HEK293 (cell line): ENCODE data around the gene TMEM222.

Experiments
- AEBP2 ChIP-seq: fragments of 450-650 bp; formaldehyde crosslinking; IDR thresholded peaks from 2 replicates; pipeline ENCODE4 v1.5.1; 2016; ENCODE audit warnings: missing biosample characterization, missing genetic modification characterization, borderline replicate concordance
- ATF2 ChIP-seq: fragments of 450-650 bp; formaldehyde crosslinking; IDR thresholded peaks from 2 replicates; pipeline ENCODE4 v1.5.1; 2016; ENCODE audit warnings: missing biosample characterization, missing genetic modification characterization, low read depth
- CTCF ChIP-seq: fragments of 450-650 bp; formaldehyde crosslinking; IDR thresholded peaks from 2 replicates; pipeline ENCODE4 v1.5.1; 2016; ENCODE audit warnings: missing biosample characterization, missing genetic modification characterization
- KLF7 ChIP-seq: fragments of 450-650 bp; formaldehyde crosslinking; IDR thresholded peaks from 2 replicates; pipeline ENCODE4 v1.5.1; 2016; ENCODE audit warnings: missing biosample characterization, missing genetic modification characterization, borderline replicate concordance
- MYNN ChIP-seq: fragments of 450-650 bp; formaldehyde crosslinking; IDR thresholded peaks from 2 replicates; pipeline ENCODE4 v1.5.1; 2016; ENCODE audit warnings: missing biosample characterization, missing genetic modification characterization, borderline replicate concordance
- SP3 ChIP-seq: fragments of 450-650 bp; formaldehyde crosslinking; IDR thresholded peaks from 2 replicates; pipeline ENCODE4 v1.5.1; 2016; ENCODE audit warnings: missing biosample characterization, missing genetic modification characterization
- TCF7L2 ChIP-seq: IDR thresholded peaks from 2 replicates; pipeline ENCODE4 v1.6.1; 2011; ENCODE audit warnings: low read depth, mild to moderate bottlenecking, inconsistent platforms, low read length, moderate library complexity, borderline replicate concordance
- YY1 ChIP-seq: fragments of 450-650 bp; formaldehyde crosslinking; IDR thresholded peaks from 2 replicates; pipeline ENCODE4 v1.5.1; 2018; ENCODE audit warnings: missing biosample characterization, missing genetic modification characterization
- ZBTB1 ChIP-seq: fragments of 450-650 bp; formaldehyde crosslinking; IDR thresholded peaks from 2 replicates; pipeline ENCODE4 v1.5.1; 2016; ENCODE audit warnings: missing biosample characterization, missing genetic modification characterization
- ZBTB6 ChIP-seq: fragments of 450-650 bp; formaldehyde crosslinking; IDR thresholded peaks from 2 replicates; pipeline ENCODE4 v1.5.1; 2017; ENCODE audit warnings: missing biosample characterization, missing genetic modification characterization
- ZNF112 ChIP-seq: fragments of 450-650 bp; formaldehyde crosslinking; IDR thresholded peaks from 2 replicates; pipeline ENCODE4 v1.5.0; 2017; ENCODE audit warnings: missing biosample characterization, missing genetic modification characterization
- ZNF114 ChIP-seq: fragments of 450-650 bp; formaldehyde crosslinking; IDR thresholded peaks from 2 replicates; pipeline ENCODE4 v1.5.0; 2017; ENCODE audit warnings: missing biosample characterization, missing genetic modification characterization
- ZNF280C ChIP-seq: fragments of 450-650 bp; formaldehyde crosslinking; IDR thresholded peaks from 2 replicates; pipeline ENCODE4 v1.5.1; 2016; ENCODE audit warnings: missing biosample characterization, missing genetic modification characterization
- ZNF302 ChIP-seq: fragments of 450-650 bp; formaldehyde crosslinking; IDR thresholded peaks from 2 replicates; pipeline ENCODE4 v1.5.1; 2016; ENCODE audit warnings: missing biosample characterization, missing genetic modification characterization, low read depth
- ZNF350 ChIP-seq: fragments of 450-650 bp; formaldehyde crosslinking; IDR thresholded peaks from 2 replicates; pipeline ENCODE4 v1.5.0; 2017; ENCODE audit warnings: missing biosample characterization, mild to moderate bottlenecking, missing genetic modification characterization
- ZNF423 ChIP-seq: fragments of 450-650 bp; formaldehyde crosslinking; IDR thresholded peaks from 2 replicates; pipeline ENCODE4 v1.5.1; 2016; ENCODE audit warnings: missing biosample characterization, missing genetic modification characterization
- ZNF473 ChIP-seq: fragments of 450-650 bp; formaldehyde crosslinking; IDR thresholded peaks from 2 replicates; pipeline ENCODE4 v1.5.1; 2017; ENCODE audit warnings: missing biosample characterization, missing genetic modification characterization
- ZNF530 ChIP-seq: fragments of 450-650 bp; formaldehyde crosslinking; IDR thresholded peaks from 2 replicates; pipeline ENCODE4 v1.5.1; 2016; ENCODE audit warnings: low read depth, missing biosample characterization, missing genetic modification characterization
- ZNF639 ChIP-seq: fragments of 450-650 bp; formaldehyde crosslinking; IDR thresholded peaks from 2 replicates; pipeline ENCODE4 v1.5.1; 2016; ENCODE audit warnings: missing biosample characterization, missing genetic modification characterization
- ZNF701 ChIP-seq: fragments of 450-650 bp; formaldehyde crosslinking; IDR thresholded peaks from 2 replicates; pipeline ENCODE4 v1.5.1; 2016; ENCODE audit warnings: missing biosample characterization, missing genetic modification characterization
- ZNF704 ChIP-seq: fragments of 450-650 bp; formaldehyde crosslinking; IDR thresholded peaks from 2 replicates; pipeline ENCODE4 v1.5.1; 2016; ENCODE audit warnings: missing biosample characterization, missing genetic modification characterization
- ZNF76 ChIP-seq: fragments of 450-650 bp; formaldehyde crosslinking; IDR thresholded peaks from 2 replicates; pipeline ENCODE4; 2016; ENCODE audit warnings: low read depth, missing biosample characterization, missing genetic modification characterization, borderline replicate concordance
- ZNF777 ChIP-seq: fragments of 450-650 bp; formaldehyde crosslinking; IDR thresholded peaks from 2 replicates; pipeline ENCODE4 v1.5.1; 2017; ENCODE audit warnings: missing biosample characterization, missing genetic modification characterization, borderline replicate concordance
- ZNF837 ChIP-seq: fragments of 450-650 bp; formaldehyde crosslinking; IDR thresholded peaks from 2 replicates; pipeline ENCODE4 v1.5.1; 2016; ENCODE audit warnings: missing biosample characterization, missing genetic modification characterization
- ZSCAN16 ChIP-seq: fragments of 450-650 bp; formaldehyde crosslinking; IDR thresholded peaks from 2 replicates; pipeline ENCODE4 v1.5.1; 2016; ENCODE audit warnings: missing biosample characterization, missing genetic modification characterization
- ZSCAN5A ChIP-seq: fragments of 450-650 bp; formaldehyde crosslinking; IDR thresholded peaks from 2 replicates; pipeline ENCODE4 v1.5.1; 2016; ENCODE audit warnings: missing biosample characterization, missing genetic modification characterization

Gene TMEM222

GRCh38 chr1:27341525-27342252, 19.7 kb downstream of the TMEM222 start, which contains the start of gene SYTL1 (continued):
- TF ChIP-seq ZSCAN5A, result no peak
- TF ChIP-seq ZSCAN16 (tag by site-specific recombination), result no peak
- no peak for TF ChIP-seq ZNF704 (tag by site-specific recombination)
- no peak for TF ChIP-seq ZNF350 (tag by site-specific recombination)
- TF ChIP-seq ZNF114 (tag by site-specific recombination), result no peak
- TF ChIP-seq ZNF280C (tag by site-specific recombination), result no peak
- TF ChIP-seq AEBP2 (tag by site-specific recombination), result no peak
- TF ChIP-seq ZNF112, result no peak
- peak; percentile 81 for TF ChIP-seq SP3 (tag by site-specific recombination)
- no peak for TF ChIP-seq ZNF473 (tag by site-specific recombination)
- TF ChIP-seq ZNF777, result no peak
- no peak; the same call in 1 of the 2 replicates for TF ChIP-seq YY1
- no peak for TF ChIP-seq MYNN
- no peak for TF ChIP-seq ATF2 (tag by site-specific recombination)
- TF ChIP-seq ZBTB1 (tag by site-specific recombination), result no peak
- TF ChIP-seq ZNF76 (tag by site-specific recombination), result peak; percentile 53; the same call in 1 of the 2 replicates
- TF ChIP-seq KLF7 (tag by site-specific recombination), result peak; percentile 31; the same call in 1 of the 2 replicates
- TF ChIP-seq ZNF639, result peak; percentile 57; the same call in 1 of the 2 replicates
- TF ChIP-seq TCF7L2, result no peak
- peak; percentile 87 for TF ChIP-seq ZNF423 (tag by site-specific recombination)
- TF ChIP-seq CTCF (tag by site-specific recombination), result peak; percentile 32; the same call in 1 of the 2 replicates
- no peak; the same call in 1 of the 2 replicates for TF ChIP-seq ZBTB6 (tag by site-specific recombination)
- TF ChIP-seq ZNF302 (tag by site-specific recombination), result no peak
- no peak for TF ChIP-seq ZNF701 (tag by site-specific recombination)
- no peak for TF ChIP-seq ZNF530 (tag by site-specific recombination)
- TF ChIP-seq ZNF837 (tag by site-specific recombination), result no peak
